Endothelial cell of umbilical vein (primary cell): ENCODE results near the gene TFF2.

ENCODE experiments used
- CTCF ChIP-seq, 2 donors: IDR thresholded peaks; 1 replicate in 1 of 2; 2 replicates in 1 of 2; pipeline ENCODE4 v1.5.1; 2011; ENCODE audit warnings: low read length in 2 of 2, mild to moderate bottlenecking in 2 of 2, moderate library complexity in 2 of 2, control low read depth in 1 of 2, inconsistent platforms in 1 of 2, low read depth in 1 of 2; ENCODE audit not compliant: insufficient read depth in 1 of 2; ENCODE audit errors: extremely low read depth in 1 of 2
- EZH2 ChIP-seq: IDR thresholded peaks from 2 replicates; pipeline ENCODE4 v1.6.1; 2012; ENCODE audit warnings: borderline replicate concordance, low read depth, mild to moderate bottlenecking, moderate library complexity, low read length, inconsistent platforms; ENCODE audit not compliant: severe bottlenecking
- GATA2 ChIP-seq: IDR thresholded peaks from 2 replicates; pipeline ENCODE4 v1.7.0; 2011; ENCODE audit warnings: low read depth, mild to moderate bottlenecking, moderate library complexity, mixed read lengths, low read length; ENCODE audit not compliant: insufficient read length, insufficient read depth
- JUN ChIP-seq: IDR thresholded peaks from 2 replicates; pipeline ENCODE4 v1.6.1; 2011; ENCODE audit warnings: borderline replicate concordance, low read depth; ENCODE audit not compliant: insufficient read length, insufficient read depth
- POLR2A ChIP-seq: IDR thresholded peaks from 2 replicates; pipeline ENCODE4 v1.6.1; 2012; ENCODE audit warnings: low read depth, mild to moderate bottlenecking, control low read depth, low read length
- POLR2AphosphoS5 ChIP-seq: IDR thresholded peaks from 2 replicates; pipeline ENCODE4 v1.6.1; 2012; ENCODE audit warnings: low read depth, mild to moderate bottlenecking, control low read depth, low read length, moderate library complexity; ENCODE audit not compliant: insufficient read depth

- no peak for TF ChIP-seq POLR2AphosphoS5
- no peak for TF ChIP-seq CTCF (IDR thresholded peaks at IDR 0.05; ENCODE audit: extremely low read depth in 1 of 2, insufficient read depth in 1 of 2, low read depth in 1 of 2, low read length in 2 of 2)
- TF ChIP-seq POLR2A, result no peak
- TF ChIP-seq EZH2, result no peak
- TF ChIP-seq JUN, result no peak
- no peak for TF ChIP-seq GATA2
Observed at GRCh38 chr21:42340187-42341050, 10.4 kb downstream of the TFF2 start.
